Measurements from ENCODE around the gene SERPINB12. TPM values are rescaled to one million over a fixed set of nuclear protein-coding genes. Genes with fewer than 3 reads are reported as not detected.

The SERPINB12 gene
- total RNA-seq, 1 experiment from 2014 or later = not detected

DNA sequence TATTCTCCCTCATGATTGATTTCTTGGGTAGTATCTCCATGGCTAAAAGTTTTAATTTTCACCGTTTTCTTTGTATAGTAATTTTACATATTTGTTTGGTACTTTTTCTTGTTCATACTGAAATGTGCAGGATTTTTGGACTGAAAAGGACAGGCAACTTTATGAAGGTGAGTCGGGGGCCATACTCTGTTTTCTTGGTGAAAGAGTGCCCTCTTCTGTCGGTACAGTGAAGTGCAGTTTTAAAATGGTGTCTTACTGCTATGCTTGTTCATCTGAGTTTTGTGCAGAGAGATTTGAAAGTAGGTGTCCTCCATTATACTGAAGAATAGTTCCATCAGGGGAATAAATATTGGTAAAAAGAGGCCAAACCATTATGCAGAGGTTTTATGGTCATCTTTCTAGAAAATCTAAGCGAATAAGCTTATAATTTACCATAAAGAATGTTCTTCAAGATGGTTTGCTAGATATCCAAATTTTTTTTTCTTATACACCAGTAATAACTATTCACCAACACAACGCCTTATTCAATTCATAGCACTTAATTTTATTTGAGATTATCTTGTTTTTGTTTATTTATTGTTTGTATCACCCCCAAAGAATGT is 36.3 kb downstream of the SERPINB12 start:
- TF ChIP-seq, protein P1, sequence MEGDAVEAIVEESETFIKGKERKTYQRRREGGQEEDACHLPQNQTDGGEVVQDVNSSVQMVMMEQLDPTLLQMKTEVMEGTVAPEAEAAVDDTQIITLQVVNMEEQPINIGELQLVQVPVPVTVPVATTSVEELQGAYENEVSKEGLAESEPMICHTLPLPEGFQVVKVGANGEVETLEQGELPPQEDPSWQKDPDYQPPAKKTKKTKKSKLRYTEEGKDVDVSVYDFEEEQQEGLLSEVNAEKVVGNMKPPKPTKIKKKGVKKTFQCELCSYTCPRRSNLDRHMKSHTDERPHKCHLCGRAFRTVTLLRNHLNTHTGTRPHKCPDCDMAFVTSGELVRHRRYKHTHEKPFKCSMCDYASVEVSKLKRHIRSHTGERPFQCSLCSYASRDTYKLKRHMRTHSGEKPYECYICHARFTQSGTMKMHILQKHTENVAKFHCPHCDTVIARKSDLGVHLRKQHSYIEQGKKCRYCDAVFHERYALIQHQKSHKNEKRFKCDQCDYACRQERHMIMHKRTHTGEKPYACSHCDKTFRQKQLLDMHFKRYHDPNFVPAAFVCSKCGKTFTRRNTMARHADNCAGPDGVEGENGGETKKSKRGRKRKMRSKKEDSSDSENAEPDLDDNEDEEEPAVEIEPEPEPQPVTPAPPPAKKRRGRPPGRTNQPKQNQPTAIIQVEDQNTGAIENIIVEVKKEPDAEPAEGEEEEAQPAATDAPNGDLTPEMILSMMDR (IDR thresholded peaks at IDR 0.05; ENCODE audit: unreplicated experiment) = peak; percentile 74
- no peaks in the 10 kb centered on the region for H3K4me1 Mint-ChIP-seq (ENCODE audit: low read depth, unreplicated experiment)
- H3K27me3 Mint-ChIP-seq (ENCODE audit: unreplicated experiment) = no peaks in the 10 kb centered on the region
- intact Hi-C loops (cut with micrococcal nuclease; ENCODE audit: unreplicated experiment) = loop anchor here (1.0 to 5.0 kb wide), 4 partner anchors 60 to 359 kb away; no protein-coding TSS in a partner anchor
- BruUV-seq (replicated peaks) = no TSS peak
- H3K4me3 Mint-ChIP-seq (ENCODE audit: low read depth, unreplicated experiment) = no peak overlapping the region
- DNase-seq = peak; percentile 58
- H3K27ac Mint-ChIP-seq (ENCODE audit: unreplicated experiment) = no peak overlapping the region
- H3K9me3 Mint-ChIP-seq (ENCODE audit: low read depth, unreplicated experiment) = no peaks in the 10 kb centered on the region
- H3K36me3 Mint-ChIP-seq (ENCODE audit: insufficient read depth, unreplicated experiment) = no peaks in the 10 kb centered on the region
- CTCF ChIA-PET = interaction anchor here (0.6 to 4.5 kb wide), 6 partner anchors 25 to 67 kb away, joined by 3 to 33 read pairs (median 6); no protein-coding TSS in a partner anchor

DNA sequence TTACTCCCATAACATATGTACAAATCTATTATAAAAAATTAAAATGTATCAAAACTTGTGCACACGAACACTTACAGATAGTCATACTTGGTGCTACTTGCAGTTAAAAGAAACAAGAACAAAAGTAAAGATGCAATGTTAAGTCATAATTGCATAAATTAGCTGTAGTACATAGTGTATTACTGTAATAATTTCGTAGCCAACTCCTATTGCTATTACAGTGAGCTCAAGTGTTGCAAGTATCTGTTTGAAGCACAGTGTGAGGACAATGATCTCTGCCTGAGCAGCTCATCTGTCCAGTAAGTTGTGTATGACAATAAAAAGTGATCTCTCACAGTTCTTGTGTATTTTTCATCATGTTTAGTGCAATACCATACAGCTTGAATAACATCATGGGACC is 37.4 kb downstream of the SERPINB12 start:
- Mint-ChIP-seq H3K9me3 (ENCODE audit: low read depth, unreplicated experiment) (no peaks in the 10 kb centered on the region), H3K27me3 (ENCODE audit: unreplicated experiment) (no peaks in the 10 kb centered on the region), H3K4me1 (ENCODE audit: low read depth, unreplicated experiment) (peaks cover 5% of the 10 kb centered on the region), H3K27ac (ENCODE audit: unreplicated experiment) (no peak overlapping the region), H3K4me3 (ENCODE audit: low read depth, unreplicated experiment) (no peak overlapping the region), H3K36me3 (ENCODE audit: insufficient read depth, unreplicated experiment) (no peaks in the 10 kb centered on the region)
- CTCF ChIA-PET = interaction anchor here (2.1 to 4.5 kb wide), 2 partner anchors 30 to 61 kb away, joined by 6 to 33 read pairs; no protein-coding TSS in a partner anchor
- intact Hi-C loops (cut with micrococcal nuclease; ENCODE audit: unreplicated experiment) = loop anchor here (2.0 to 5.0 kb wide), 3 partner anchors 98 to 358 kb away; no protein-coding TSS in a partner anchor
- no peak for DNase-seq
- BruUV-seq (replicated peaks) = no TSS peak
- TF ChIP-seq, protein P1 (IDR thresholded peaks at IDR 0.05; ENCODE audit: unreplicated experiment) = no peak

GRCh38 chr18:63585988-63586387 is 43.8 kb downstream of the SERPINB12 start:
- H3K27ac Mint-ChIP-seq (ENCODE audit: unreplicated experiment) = no peak overlapping the region
- no peaks in the 10 kb centered on the region for H3K36me3 Mint-ChIP-seq (ENCODE audit: insufficient read depth, unreplicated experiment)
- no peaks in the 10 kb centered on the region for H3K9me3 Mint-ChIP-seq (ENCODE audit: low read depth, unreplicated experiment)

GRCh38 chr18:63586431-63586830 is 44.3 kb downstream of the SERPINB12 start:
- Mint-ChIP-seq H3K27me3 (ENCODE audit: unreplicated experiment) (no peaks in the 10 kb centered on the region), H3K4me3 (ENCODE audit: low read depth, unreplicated experiment) (no peak overlapping the region), H3K9me3 (ENCODE audit: low read depth, unreplicated experiment) (no peaks in the 10 kb centered on the region), H3K36me3 (ENCODE audit: insufficient read depth, unreplicated experiment) (no peaks in the 10 kb centered on the region), H3K4me1 (ENCODE audit: low read depth, unreplicated experiment) (peaks cover 14% of the 10 kb centered on the region), H3K27ac (ENCODE audit: unreplicated experiment) (no peak overlapping the region)
- CTCF ChIA-PET = interaction anchor here (0.6 kb wide), 1 partner anchor 155 kb away, joined by 4 read pairs; no protein-coding TSS in a partner anchor
- intact Hi-C loops (cut with micrococcal nuclease; ENCODE audit: unreplicated experiment) = no loop called here
- TF ChIP-seq, protein P1 (IDR thresholded peaks at IDR 0.05; ENCODE audit: unreplicated experiment) = no peak
- BruUV-seq (replicated peaks) = no TSS peak
- no peak for DNase-seq

More at GRCh38 chr18:63585988-63586387, 43.8 kb downstream of the SERPINB12 start:
- DNase-seq = no peak
- H3K27me3 Mint-ChIP-seq (ENCODE audit: unreplicated experiment) = no peaks in the 10 kb centered on the region
- intact Hi-C loops (cut with micrococcal nuclease; ENCODE audit: unreplicated experiment) = no loop called here
- peaks cover 14% of the 10 kb centered on the region for H3K4me1 Mint-ChIP-seq (ENCODE audit: low read depth, unreplicated experiment)
- BruUV-seq (replicated peaks) = no TSS peak
- TF ChIP-seq, protein P1 (IDR thresholded peaks at IDR 0.05; ENCODE audit: unreplicated experiment) = no peak
- H3K4me3 Mint-ChIP-seq (ENCODE audit: low read depth, unreplicated experiment) = no peak overlapping the region
- CTCF ChIA-PET = no interaction called here
